GM10266 (cell line): Measurements from ENCODE around the gene CALCOCO2.
"Not testable (repeated sequence)": the region's sequence is repeated elsewhere in the genome, so short reads cannot be mapped to it uniquely, and the experiment has no call there.

Source experiments
- DNase-seq: peaks from one replicate; pipeline ENCODE4 v3.0.0; 2012; ENCODE audit errors: extremely low spot score
- TF ChIP-seq, protein P1 (sequence below): IDR thresholded peaks from 2 replicates; pipeline ENCODE4 v1.5.1; 2012; ENCODE audit warnings: mild to moderate bottlenecking, low read depth; ENCODE audit not compliant: control insufficient read depth, insufficient read depth; ENCODE audit errors: missing control alignments

CALCOCO2 gene

GRCh38 chr17:48814504-48814903, 16.3 kb upstream of the CALCOCO2 start:
- TF ChIP-seq, protein P1, sequence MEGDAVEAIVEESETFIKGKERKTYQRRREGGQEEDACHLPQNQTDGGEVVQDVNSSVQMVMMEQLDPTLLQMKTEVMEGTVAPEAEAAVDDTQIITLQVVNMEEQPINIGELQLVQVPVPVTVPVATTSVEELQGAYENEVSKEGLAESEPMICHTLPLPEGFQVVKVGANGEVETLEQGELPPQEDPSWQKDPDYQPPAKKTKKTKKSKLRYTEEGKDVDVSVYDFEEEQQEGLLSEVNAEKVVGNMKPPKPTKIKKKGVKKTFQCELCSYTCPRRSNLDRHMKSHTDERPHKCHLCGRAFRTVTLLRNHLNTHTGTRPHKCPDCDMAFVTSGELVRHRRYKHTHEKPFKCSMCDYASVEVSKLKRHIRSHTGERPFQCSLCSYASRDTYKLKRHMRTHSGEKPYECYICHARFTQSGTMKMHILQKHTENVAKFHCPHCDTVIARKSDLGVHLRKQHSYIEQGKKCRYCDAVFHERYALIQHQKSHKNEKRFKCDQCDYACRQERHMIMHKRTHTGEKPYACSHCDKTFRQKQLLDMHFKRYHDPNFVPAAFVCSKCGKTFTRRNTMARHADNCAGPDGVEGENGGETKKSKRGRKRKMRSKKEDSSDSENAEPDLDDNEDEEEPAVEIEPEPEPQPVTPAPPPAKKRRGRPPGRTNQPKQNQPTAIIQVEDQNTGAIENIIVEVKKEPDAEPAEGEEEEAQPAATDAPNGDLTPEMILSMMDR, result peak; percentile 71
- peak; percentile 84 for DNase-seq

GRCh38 chr17:48815311-48815710, 15.5 kb upstream of the CALCOCO2 start:
- TF ChIP-seq, protein P1, result no peak
- DNase-seq, result no peak

- DNase-seq, result no peak
- TF ChIP-seq, protein P1, result no peak
Measured at GRCh38 chr17:48816438-48816773, 14.4 kb upstream of the CALCOCO2 start.

DNA sequence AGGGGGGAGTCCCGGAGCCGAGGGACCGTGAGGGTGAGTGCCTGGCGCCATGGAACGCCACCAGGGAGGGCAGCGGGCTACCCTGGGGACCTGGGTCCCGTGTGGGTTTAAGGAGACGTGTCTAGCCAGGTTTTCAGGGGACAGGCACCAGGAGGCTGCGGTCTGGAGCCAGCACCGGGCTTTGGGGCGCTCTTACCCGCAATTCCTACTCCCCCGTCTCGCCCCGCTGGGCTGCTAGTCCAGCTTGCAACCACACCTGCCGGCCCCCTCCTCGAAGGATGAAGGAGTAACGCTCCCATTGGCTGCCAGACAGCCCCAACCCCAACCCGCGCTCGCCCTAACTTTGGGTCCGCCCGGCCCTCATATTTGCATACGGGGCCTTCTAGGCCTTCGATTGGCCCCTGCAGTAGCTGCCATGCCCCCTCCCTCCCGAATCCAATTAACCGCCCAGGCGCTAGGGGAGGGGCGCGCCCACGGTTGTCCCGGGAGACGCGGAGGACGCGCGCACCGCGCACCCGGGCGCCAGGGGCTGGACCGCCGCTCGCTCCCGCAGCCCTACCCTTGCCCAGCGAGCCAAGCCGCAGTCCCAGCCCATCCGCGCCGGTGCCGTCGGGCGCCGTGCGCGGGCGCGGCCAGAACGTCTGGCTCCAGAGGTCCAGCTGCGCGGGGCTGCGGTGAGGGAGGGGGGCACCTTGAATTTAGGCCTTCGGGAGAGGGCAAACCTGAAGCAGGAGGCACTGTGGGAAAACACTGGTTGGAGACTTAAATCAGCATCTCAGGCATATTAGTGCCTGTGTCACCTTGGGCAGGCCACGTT, 13.9 kb upstream of the CALCOCO2 start, which contains the start of gene TTLL6:
Gene TTLL6, minus strand, starts transcription at position 456 of the 817 bp plus-strand sequence. Its CDS starts 157 bp downstream, at position 299.
- TF ChIP-seq, protein P1, result no peak
- DNase-seq, result peak; percentile 84

DNA sequence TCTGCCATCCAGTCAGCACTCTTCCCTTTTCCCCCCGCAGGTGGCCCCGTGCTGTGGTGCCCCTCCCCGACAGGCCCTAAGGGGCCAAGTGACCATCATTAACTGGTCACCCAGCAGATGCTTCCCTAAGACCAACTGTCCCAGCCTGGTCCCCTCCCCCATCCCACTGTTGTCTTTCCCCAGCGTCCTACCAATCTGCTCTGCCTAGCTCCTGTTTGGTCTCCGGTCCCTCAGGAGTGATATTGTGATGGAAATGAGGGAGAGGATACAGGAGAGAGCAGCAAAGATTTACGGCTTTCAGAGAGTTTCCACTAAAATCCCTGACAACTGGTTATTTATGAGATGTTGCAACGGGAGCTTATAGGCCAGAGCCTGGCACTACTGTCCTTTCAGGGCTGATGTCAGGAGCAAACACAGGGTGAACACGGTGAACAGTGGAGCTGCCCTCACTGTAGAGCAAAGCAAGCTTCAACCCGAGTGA, 12.4 kb upstream of the CALCOCO2 start:
- TF ChIP-seq, protein P1, result no peak
- DNase-seq, result no peak

- TF ChIP-seq, protein P1, result no peak
- no peak for DNase-seq
Measured at GRCh38 chr17:48819466-48819865, 11.4 kb upstream of the CALCOCO2 start.

DNA sequence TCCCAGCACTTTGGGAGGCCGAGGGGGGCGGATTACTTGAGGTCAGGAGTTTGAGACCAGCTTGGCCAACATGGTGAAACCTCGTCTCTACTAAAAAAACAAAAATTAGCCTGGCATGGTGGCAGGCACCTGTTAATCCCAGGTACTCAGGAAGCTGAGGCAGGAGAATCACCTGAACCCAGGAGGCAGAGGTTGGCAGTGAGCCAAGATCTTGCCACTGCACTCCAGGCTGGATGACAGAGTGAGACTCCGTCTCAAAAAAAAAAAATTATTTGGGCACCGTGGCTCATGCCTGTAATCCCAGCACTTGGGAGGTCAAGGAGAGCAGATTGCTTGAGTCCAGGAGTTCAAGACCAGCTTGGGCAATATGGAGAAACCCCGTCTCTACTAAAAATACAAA, 9.9 kb upstream of the CALCOCO2 start:
- not testable (repeated sequence) for DNase-seq
